ENCODE measurements around the gene PEAK1.
"Not testable (repeated sequence)": the region's sequence is repeated elsewhere in the genome, so short reads cannot be mapped to it uniquely, and the experiment has no call there.

The PEAK1 gene

DNA sequence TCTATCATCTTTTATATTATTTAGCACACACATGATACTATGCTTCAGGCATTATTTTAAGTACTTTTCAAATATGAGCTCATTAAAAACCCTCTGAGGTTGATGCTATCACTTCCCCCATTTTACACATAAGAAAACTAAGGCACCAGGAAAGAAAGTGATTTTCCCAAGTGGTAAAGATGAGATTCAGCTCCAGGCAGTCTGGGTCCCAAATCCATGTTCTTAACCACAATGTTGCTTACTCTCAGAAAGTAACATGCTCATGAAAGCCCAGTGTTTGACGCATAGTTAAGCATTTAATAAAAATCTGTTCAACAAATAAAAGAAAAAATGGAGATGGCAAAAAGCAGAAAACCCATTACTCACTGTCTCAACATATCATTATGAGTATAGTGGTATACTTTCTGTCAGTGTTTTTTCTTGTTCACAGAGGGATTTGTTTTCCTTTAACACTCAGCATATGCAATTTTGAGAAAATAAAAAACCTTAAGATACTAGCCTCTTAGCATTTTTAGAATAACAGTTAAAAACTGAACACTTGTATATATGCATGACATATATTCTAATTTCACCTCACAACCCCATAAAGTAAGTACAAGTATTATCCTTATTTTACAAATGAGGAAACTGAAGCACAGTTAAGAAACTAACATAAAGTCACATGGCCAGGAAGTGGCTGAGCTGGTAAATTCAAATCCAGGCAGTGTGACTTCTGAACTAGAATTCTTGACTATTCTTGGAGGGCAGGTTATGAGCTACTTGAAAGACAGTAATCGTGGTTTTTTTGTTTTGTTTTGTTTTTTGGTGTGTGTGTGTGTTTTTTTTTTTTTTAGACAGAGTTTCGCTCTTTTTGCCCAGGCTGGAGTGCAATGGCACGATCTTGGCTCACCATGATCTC lies 10.4 kb downstream of the PEAK1 start:
- DNase-seq: no peak
- in situ Hi-C loops (cut with HindIII; ENCODE audit: low pct_ligation_motif_present, low pct_unique_long_range_greater_than_20kb, low sequenced_read_pairs): no loop called here

DNA sequence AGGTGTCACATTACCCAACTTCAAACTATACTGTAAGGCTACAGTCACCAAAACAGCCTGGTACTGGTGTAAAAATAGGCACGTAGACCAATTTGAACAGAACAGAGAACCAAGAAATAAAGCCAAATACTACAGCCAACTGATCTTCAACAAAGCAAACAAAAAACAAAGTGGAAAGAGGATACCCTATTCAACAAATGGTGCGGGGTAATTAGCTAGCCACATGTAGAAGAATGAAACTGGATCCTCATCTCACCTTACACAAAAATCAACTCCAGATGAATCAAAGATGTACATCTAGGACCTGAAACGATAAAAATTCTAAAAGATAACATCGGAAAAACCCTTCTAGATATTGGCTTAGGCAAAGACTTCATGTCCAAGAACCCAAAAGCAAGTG lies 13.1 kb downstream of the PEAK1 start:
- DNase-seq: no peak
- in situ Hi-C loops (cut with HindIII; ENCODE audit: low pct_ligation_motif_present, low pct_unique_long_range_greater_than_20kb, low sequenced_read_pairs): no loop called here

DNA sequence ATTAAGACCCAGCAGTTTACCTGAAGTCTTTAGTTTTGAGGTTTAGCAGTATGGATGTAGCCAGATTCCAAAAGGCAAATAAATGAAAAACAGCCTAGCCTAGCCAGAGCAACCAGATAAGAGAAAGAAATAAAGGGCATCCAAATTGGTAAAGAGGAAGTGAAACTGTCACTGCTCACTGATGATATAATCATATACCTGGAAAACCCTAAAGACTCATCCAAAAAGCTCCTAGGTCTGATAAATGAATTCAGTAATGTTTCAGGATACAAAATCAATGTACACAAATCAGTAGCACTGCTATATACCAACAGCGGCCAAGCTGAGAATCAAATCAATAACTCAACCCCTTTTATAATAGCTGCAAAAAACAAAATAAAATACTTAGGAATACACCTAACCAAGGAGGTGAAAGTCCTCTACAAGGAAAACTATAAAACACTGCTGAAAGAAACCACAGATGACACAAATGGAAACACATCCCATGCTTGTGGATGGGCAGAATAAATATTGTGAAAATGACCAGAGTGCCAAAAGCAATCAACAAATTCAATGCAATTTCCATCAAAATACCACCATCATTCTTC lies 13.6 kb downstream of the PEAK1 start:
- in situ Hi-C loops (cut with HindIII; ENCODE audit: low pct_ligation_motif_present, low pct_unique_long_range_greater_than_20kb, low sequenced_read_pairs); DNase-seq: not testable (repeated sequence)

DNA sequence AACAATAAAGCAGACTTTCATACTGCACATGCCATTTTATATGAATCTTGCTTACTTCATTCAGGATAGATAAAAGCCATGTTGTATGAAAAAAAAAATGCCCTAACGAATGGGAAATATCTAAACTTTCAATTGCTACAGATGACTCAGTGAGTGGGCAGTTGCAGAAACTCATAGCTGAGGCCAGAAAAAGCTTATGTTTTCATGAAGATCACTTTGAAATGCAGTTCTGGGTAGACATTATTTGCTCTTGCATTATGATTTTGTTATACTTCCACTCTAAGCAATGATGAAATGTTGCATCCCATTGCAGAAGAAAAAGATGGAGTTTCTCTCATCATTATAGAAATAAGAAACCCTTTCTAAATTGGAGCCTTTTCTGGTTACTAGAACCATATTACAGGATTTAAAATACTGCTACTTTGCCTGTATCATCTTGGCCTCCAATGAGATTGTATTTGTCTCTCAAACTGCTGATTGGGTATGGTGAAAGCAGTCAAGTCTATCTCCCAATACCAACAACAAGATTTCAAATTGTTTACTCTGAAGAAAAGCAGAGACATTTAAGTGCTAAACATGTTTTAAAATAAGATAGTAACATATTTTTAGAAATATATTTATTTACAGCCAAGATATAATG lies 17.0 kb downstream of the PEAK1 start:
- no peak for DNase-seq
- in situ Hi-C loops (cut with HindIII; ENCODE audit: low pct_ligation_motif_present, low pct_unique_long_range_greater_than_20kb, low sequenced_read_pairs): no loop called here

DNA sequence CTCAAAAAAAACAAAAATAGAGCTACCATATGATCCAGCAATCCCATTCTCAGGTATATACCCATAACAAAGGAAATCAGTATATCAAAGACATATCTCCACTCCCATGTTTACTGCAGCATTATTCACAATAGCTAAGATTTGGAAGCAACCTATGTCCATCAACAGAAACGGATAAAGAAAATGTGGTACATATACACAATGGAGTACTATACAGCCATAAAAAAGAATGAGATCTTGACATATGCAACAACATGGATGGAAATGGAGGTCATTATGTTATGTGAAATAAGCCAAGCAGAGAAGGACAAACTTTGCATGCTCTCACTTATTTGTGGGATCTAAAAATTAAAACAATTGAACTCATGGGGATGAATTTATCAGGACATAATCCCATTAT lies 19.6 kb downstream of the PEAK1 start:
- no peak for DNase-seq
- in situ Hi-C loops (cut with HindIII; ENCODE audit: low pct_ligation_motif_present, low pct_unique_long_range_greater_than_20kb, low sequenced_read_pairs): no loop called here

DNA sequence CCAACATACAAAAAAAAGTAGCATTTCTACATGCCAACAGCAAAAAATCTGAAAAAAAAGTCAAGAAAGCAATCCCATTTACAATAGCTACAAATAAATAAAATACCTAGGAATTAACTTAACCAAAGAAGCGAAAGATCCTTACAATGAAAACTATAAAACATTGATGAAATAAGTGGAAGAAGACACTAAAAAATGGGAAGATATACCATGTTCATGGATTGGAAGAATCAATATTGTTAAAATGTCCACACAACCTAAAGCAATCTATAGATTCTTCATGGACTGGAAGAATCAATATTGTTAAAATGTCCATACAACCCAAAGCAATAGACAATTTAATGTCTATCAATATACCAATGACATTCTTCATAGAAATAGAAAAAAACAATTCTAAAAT lies 21.0 kb downstream of the PEAK1 start:
- DNase-seq: no peak
- in situ Hi-C loops (cut with HindIII; ENCODE audit: low pct_ligation_motif_present, low pct_unique_long_range_greater_than_20kb, low sequenced_read_pairs): no loop called here

DNA sequence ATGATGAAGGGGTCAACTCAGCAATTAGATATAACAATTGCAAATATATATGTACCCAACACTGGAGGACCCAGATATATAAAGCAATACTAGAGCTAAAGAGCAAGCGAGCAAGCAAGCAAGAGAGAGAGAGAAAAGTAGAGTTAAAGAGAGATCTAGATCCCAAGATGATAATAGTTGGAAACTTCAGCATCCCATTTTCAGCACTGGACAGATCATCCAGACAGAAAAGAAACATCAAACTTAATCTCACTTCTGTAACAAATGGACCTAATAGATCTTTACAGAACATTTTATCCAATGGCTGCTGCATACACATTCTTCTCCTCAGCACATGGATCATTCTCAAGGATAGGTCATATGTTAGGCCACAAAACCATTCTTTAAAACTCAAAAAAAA lies 23.2 kb downstream of the PEAK1 start:
- in situ Hi-C loops (cut with HindIII; ENCODE audit: low pct_ligation_motif_present, low pct_unique_long_range_greater_than_20kb, low sequenced_read_pairs): no loop called here
- DNase-seq: no peak

DNA sequence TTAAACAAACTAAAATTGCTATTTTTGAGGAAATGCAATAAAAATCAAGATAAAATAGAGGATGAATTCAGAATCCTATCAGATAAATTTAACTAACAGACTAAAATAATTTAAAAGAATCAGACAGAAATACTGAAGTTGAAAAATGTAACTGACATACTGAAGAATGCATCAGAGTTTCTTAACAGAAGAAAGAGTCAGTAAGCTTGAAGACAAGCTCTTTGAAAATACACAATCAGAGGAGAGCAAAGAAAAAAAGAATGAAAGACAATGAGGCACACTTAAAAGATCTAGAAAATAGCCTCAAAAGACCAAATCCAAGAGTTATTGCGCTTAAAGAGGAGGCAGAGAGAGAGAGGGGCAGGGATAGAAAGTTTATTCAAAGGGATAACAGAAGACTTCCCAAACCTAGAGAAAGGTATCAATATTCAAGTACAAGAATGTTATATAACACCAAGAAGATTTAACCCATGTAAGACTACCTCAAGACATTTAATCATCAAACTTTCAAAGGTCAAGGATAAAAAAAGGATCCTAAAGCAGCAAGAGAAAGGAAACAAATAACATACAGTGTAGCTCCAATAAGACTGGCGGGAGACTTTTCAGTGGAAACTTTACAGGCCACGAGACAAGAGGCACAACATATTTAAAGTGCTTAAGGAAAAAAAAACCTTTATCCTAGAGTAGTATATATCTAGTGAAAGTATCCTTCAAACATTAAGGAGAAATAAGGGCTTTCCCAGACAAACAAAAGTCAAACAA lies 24.7 kb downstream of the PEAK1 start:
- in situ Hi-C loops (cut with HindIII; ENCODE audit: low pct_ligation_motif_present, low pct_unique_long_range_greater_than_20kb, low sequenced_read_pairs): no loop called here
- no peak for DNase-seq

DNA sequence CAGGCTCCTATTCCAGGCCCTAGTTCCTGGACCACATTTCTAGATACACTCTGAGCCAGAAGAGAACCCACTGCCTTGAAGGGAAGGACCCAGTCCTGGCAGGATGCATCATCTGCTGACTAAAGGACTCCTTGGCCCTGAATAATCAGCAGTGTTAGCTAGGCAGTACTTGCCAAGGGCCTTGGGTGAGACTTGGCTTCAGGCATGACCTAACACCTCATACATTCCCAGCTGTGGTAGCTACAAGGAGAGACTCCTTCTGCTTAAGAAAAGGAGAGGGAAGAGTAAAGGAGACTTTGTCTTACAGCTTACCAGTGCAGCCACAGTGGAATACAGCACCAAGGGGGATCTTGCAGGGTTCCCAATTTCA lies 26.4 kb downstream of the PEAK1 start:
- DNase-seq: no peak
- in situ Hi-C loops (cut with HindIII; ENCODE audit: low pct_ligation_motif_present, low pct_unique_long_range_greater_than_20kb, low sequenced_read_pairs): no loop called here

DNA sequence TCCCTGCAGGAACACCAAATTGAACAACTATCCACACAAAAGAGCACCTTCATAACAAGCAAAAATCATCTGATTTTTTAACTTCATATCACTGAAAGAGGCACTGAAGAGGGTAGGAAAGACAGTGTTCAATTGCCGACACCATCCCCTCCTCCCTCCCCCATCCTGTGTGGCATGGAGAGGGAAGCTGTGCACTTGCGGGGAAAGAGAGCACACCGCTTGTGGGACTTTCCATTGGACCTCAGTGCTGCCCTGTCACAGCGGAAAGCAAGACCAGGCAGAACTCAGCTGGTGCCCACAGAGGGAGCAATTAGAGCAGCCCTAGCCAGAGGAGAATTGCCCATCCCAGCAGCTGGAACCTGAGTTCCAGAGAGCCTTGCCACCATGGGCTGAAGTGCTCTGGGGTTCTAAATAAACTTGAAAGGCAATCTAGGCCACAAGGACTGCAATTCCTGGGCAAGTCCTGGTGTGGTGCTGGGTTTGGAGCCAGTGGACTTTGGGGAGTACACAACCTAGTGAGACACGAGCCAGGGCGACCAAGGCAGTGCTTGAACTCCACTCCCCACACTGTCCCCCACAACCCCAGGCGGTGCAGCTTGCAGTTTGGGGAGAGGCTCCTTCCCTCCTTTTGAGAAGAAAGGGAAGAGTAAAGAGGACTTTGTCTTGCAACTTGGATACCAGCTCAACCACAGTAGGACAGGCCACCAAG lies 27.0 kb downstream of the PEAK1 start:
- in situ Hi-C loops (cut with HindIII; ENCODE audit: low pct_ligation_motif_present, low pct_unique_long_range_greater_than_20kb, low sequenced_read_pairs): no loop called here
- no peak for DNase-seq

DNA sequence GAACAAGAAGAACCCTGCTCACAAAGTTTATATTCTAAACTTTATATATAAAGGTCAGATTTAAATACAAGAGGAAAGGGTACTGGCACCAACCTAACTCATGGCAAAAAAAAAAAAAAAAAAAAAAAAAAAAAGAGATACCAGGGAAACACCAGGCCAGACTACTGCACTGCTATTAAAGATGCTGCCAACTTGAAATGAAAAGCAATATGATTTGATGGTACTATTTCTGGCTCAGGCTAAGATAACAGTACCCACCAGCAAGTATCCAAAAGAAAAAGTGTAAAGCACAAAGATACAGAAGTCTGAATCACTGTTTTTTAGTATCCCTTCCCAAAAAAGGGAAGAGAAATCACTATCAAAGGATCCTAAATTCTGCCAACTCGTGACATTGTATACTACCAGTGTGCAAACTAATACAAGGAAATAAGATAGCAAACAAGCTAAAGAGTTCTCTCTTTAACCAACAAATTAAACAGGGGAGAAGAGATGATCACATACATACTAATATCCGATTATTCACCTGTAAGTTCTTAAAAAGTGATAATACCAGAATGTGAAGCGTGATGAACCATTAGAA lies 28.4 kb downstream of the PEAK1 start:
- in situ Hi-C loops (cut with HindIII; ENCODE audit: low pct_ligation_motif_present, low pct_unique_long_range_greater_than_20kb, low sequenced_read_pairs): no loop called here
- no peak for DNase-seq

DNA sequence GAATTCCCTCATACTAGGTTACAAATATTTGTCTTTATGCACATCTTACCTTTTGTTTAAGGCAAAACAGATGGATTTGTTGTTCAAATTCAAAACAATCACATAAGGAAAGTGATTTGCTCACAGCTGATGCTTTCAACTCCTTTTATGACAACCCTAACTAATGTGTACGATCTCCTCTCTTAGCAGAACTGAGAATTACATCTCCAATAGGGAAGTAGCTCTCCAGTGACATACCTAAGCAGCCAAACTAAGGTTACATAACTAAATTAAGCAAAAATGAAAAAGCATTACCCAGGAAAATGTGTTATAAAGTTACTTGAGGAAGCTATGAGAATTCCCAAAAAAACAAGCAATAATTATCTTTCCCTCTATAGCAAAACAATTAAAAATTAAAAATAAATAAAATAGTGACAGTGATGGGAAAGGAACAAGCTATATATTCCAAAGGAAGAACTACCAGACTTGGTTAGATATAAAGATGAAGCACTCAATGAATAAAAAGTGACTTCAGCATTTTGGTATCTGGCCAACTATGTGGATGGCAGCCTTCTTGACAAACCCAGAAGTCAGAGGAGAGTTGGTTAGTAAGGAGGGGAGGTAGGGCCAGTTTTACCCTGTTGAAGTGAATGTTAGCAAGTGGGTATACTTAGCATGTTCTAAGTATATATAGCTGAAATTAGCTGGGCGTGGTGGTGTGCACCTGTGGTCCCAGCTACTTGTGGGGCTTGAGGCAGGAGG lies 32.4 kb downstream of the PEAK1 start:
- in situ Hi-C loops (cut with HindIII; ENCODE audit: low pct_ligation_motif_present, low pct_unique_long_range_greater_than_20kb, low sequenced_read_pairs): no loop called here

DNA sequence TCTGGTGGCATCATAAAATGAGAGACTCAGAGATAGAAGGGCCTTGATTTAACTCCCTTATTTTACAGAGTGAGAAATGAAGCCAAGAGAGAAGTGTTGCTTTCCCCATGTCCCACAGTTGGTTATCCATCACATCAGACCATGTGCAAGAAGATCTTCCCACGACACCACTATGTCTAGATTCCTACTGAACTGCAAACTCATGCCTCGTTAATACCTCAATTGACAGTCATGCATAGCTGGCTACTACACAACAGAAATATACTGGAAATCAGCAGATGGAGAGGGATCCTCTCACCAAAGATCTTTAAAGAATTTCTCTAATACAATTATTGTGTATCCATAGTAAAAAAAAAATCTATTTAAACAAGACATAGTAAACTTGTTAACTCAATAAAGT lies 33.3 kb downstream of the PEAK1 start:
- in situ Hi-C loops (cut with HindIII; ENCODE audit: low pct_ligation_motif_present, low pct_unique_long_range_greater_than_20kb, low sequenced_read_pairs): no loop called here
- DNase-seq: no peak

More for the DNA sequence above, 32.4 kb downstream of the PEAK1 start:
- peak; percentile 9 for DNase-seq

DNA sequence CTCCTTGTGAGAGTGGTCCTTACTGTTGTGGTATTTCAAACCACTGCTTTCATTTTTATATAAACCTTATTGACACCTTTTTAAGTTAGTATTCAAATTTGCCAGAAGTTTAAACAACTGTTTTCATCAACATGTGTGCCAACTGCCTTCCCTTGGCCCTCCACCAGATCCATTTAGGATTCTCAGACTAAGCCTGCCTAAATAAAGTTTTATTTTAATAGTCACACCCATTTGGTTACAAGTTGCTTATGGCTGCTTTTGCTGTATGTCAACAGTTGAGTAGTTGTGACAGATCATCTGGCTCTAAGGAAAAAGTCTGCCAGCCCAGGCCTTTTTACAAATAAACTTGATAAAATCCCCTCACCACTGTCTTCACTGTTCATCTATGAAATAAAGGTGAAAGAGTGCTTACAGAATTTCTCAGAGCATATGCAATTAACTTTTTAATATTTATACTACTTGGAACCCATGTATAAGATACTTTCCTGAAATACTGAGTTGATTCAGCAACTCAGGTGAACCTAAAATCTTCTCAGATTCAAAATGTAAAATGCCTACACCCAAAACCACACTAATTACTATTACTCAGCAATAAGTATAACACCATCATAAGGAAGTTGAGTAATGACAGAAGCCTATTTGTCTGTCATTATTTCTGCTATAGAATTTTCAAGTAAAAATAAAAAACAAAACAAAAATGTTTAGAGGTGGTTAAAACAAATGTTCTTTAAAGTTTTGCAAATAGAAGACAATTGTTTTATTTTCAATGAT lies 35.1 kb downstream of the PEAK1 start:
- no peak for DNase-seq
- in situ Hi-C loops (cut with HindIII; ENCODE audit: low pct_ligation_motif_present, low pct_unique_long_range_greater_than_20kb, low sequenced_read_pairs): no loop called here

DNA sequence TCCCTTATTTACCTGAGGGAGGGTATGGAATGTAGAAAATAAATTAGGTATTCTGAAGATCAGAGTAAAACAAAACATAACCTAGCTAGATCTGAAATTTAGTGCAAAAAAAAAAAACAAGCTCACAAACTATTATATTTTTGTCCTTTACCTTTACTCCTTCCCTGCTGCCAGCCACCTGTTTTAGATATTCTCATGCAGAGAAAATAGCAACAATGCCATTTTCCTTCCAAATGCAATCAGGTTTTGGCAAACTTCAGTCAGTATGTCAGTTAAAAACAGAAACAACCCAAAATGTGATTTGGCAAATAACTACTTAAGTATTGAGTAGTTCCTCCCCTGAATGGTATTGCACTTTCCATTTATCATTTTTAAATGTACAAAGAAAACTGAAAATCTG lies 35.8 kb downstream of the PEAK1 start:
- in situ Hi-C loops (cut with HindIII; ENCODE audit: low pct_ligation_motif_present, low pct_unique_long_range_greater_than_20kb, low sequenced_read_pairs): no loop called here
- no peak for DNase-seq

DNA sequence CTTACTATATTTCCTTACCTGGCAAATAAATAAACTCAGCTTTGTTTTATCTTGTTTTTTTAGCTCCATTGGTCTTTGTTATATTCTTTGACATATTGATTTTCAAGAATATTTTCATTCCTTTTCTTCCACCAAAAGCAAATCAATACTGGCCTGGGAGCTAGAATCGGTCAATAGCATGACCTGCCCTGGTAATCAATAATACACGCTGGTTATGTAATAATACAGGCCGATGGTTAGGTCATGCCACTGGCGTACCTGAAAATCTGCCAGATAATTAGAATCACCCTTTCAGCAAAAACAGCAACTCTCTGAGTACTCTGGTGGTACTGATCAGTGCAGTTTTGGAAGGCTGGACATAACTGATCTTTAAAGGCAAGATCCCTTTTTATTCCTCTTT lies 39.9 kb downstream of the PEAK1 start:
- in situ Hi-C loops (cut with HindIII; ENCODE audit: low pct_ligation_motif_present, low pct_unique_long_range_greater_than_20kb, low sequenced_read_pairs): no loop called here
- DNase-seq: no peak

DNA sequence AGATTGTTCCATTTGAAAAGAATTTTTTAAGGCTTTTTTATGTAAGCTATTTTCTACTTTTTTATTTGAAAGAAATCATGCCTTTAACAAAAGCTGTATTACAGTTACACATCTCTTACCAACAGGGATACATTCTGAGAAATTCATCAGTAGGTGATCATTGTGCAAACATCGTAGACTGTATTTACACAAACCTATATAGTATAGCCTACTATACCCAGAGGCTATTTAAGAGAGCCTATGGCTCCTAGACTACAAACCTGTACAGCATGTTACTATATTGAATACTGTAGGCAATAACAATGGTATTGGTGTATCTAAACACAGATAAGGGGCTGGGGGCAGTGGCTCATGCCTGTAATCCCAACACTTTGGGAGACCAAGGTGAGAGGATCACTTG lies 43.1 kb downstream of the PEAK1 start:
- no peak for DNase-seq
- in situ Hi-C loops (cut with HindIII; ENCODE audit: low pct_ligation_motif_present, low pct_unique_long_range_greater_than_20kb, low sequenced_read_pairs): no loop called here

All from ACHN (cell line).